ENCODE results near the gene SYNPO2L. TPM values are rescaled to one million over a fixed set of nuclear protein-coding genes. Genes with fewer than 3 reads are reported as not detected.

The SYNPO2L gene
- total and polyA plus RNA-seq, 4 donors: under 0.01 to 0.02 TPM; not detected in 2

DNA sequence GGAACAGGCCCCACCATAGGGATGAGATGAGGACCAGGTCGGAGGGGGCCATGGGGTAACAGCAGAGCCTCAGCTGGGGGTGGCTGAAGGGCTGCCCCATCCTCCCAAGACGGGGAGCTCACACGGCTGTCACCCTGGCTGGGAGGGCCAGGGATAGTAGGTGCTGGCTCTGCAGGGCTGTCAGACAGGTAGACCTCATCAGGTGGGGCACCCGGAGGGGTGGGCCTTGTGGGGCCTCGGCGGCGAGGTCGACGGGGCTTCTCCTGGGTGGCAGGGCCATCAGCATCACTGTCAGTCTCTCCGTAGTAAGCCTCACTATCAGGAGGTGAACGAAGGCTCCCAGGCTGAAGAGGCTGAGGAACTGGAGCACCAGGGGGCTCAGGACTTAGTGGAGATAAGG is 2.6 kb downstream of the SYNPO2L start:
- no peaks in the 10 kb centered on the region for H3K27me3 ChIP-seq (ENCODE audit: control insufficient read depth in 4 of 4, insufficient read depth in 4 of 4, low read length in 3 of 4)
- TF ChIP-seq EGR1 (IDR thresholded peaks at IDR 0.05; ENCODE audit: low read depth in 2 of 2): no peak
- no peak for TF ChIP-seq FOXA1 (IDR thresholded peaks at IDR 0.05)
- TF ChIP-seq RXRA (IDR thresholded peaks at IDR 0.05): no peak
- no peak for TF ChIP-seq YY1 (IDR thresholded peaks at IDR 0.05)
- TF ChIP-seq, protein P1, sequence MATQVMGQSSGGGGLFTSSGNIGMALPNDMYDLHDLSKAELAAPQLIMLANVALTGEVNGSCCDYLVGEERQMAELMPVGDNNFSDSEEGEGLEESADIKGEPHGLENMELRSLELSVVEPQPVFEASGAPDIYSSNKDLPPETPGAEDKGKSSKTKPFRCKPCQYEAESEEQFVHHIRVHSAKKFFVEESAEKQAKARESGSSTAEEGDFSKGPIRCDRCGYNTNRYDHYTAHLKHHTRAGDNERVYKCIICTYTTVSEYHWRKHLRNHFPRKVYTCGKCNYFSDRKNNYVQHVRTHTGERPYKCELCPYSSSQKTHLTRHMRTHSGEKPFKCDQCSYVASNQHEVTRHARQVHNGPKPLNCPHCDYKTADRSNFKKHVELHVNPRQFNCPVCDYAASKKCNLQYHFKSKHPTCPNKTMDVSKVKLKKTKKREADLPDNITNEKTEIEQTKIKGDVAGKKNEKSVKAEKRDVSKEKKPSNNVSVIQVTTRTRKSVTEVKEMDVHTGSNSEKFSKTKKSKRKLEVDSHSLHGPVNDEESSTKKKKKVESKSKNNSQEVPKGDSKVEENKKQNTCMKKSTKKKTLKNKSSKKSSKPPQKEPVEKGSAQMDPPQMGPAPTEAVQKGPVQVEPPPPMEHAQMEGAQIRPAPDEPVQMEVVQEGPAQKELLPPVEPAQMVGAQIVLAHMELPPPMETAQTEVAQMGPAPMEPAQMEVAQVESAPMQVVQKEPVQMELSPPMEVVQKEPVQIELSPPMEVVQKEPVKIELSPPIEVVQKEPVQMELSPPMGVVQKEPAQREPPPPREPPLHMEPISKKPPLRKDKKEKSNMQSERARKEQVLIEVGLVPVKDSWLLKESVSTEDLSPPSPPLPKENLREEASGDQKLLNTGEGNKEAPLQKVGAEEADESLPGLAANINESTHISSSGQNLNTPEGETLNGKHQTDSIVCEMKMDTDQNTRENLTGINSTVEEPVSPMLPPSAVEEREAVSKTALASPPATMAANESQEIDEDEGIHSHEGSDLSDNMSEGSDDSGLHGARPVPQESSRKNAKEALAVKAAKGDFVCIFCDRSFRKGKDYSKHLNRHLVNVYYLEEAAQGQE (IDR thresholded peaks at IDR 0.05): no peak
- no peak for TF ChIP-seq GABPA (IDR thresholded peaks at IDR 0.05 in 1 of 2, conservative IDR thresholded peaks at IDR 0.05 in 1 of 2)
- H3K4me1 ChIP-seq (ENCODE audit: control insufficient read depth in 4 of 4, insufficient read depth in 4 of 4, low read length in 3 of 4): peaks cover 0 to under 1% (median 0%) of the 10 kb centered on the region in 4 donors
- no peak overlapping the region for H3K9ac ChIP-seq (ENCODE audit: low read depth in 1 of 2, low read length in 2 of 2)
- H3K27ac ChIP-seq (ENCODE audit: low read depth in 1 of 2, low read length in 2 of 2): no peak overlapping the region
- no peaks in the 10 kb centered on the region for H3K36me3 ChIP-seq (ENCODE audit: control insufficient read depth in 4 of 4, insufficient read depth in 3 of 4, low read depth in 1 of 4, low read length in 3 of 4)
- no peaks in the 10 kb centered on the region for H3K9me3 ChIP-seq (ENCODE audit: control insufficient read depth in 4 of 4, low read length in 3 of 4)
- WGBS: 85% methylated on average over 11 of the region's 11 CpGs
- H3K4me3 ChIP-seq (ENCODE audit: low read depth in 1 of 3, low read length in 3 of 3): no peak overlapping the region
- DNase-seq (ENCODE audit: low spot score): no peak

DNA sequence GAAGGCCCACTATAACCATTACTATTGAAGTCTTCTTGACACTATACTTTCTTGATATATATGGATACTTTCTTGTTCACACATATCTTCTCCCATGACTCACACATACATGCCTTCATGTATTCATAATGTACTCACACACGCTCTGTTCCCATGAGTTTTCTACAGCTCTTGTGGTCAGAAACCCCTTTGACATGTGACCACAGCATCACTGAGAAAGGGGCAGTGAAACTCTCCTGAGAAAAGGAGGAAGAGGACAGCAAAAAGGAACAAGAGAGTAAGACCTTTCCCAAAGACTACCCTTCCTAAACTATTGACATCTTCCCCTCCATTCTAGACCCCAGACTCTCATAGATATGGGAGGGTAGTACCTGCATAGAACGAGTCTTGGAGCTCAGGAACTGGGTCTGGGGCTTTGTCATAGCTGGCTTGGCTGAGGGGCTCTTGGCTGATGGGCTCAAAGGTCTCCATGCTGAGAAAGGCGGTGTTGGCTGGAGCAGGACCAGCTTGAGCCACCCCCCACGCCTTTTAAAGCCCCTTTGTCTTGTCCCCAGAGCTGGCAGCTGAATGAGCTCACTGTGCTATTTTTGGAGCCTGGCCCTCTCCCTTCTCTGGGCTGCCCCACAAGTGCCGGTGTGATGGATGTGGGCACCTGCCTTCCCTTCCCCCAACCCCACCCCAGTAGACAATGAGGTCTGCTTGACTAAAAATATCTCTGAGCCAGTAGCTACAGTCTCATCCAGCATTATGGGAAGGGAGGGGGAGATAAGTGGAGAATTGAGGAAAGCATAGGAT is 5.1 kb downstream of the SYNPO2L start:
- H3K36me3 ChIP-seq (ENCODE audit: control insufficient read depth in 4 of 4, insufficient read depth in 3 of 4, low read depth in 1 of 4, low read length in 3 of 4): no peaks in the 10 kb centered on the region
- peaks cover 0 to 4% (median 3%) of the 10 kb centered on the region in 4 donors for H3K4me1 ChIP-seq (ENCODE audit: control insufficient read depth in 4 of 4, insufficient read depth in 4 of 4, low read length in 3 of 4)
- DNase-seq (ENCODE audit: low spot score): no peak
- WGBS: 76% methylated on average over 5 of the region's 5 CpGs
- H3K27me3 ChIP-seq (ENCODE audit: control insufficient read depth in 4 of 4, insufficient read depth in 4 of 4, low read length in 3 of 4): no peaks in the 10 kb centered on the region
- TF ChIP-seq, protein P2, sequence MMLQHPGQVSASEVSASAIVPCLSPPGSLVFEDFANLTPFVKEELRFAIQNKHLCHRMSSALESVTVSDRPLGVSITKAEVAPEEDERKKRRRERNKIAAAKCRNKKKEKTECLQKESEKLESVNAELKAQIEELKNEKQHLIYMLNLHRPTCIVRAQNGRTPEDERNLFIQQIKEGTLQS (IDR thresholded peaks at IDR 0.05): no peak
- TF ChIP-seq, protein P3, sequence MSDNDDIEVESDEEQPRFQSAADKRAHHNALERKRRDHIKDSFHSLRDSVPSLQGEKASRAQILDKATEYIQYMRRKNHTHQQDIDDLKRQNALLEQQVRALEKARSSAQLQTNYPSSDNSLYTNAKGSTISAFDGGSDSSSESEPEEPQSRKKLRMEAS (IDR thresholded peaks at IDR 0.05): no peak
- TF ChIP-seq FOXA1 (IDR thresholded peaks at IDR 0.05) (no peak), TAF1 (conservative IDR thresholded peaks at IDR 0.05) (no peak), GABPA (IDR thresholded peaks at IDR 0.05 in 1 of 2, conservative IDR thresholded peaks at IDR 0.05 in 1 of 2) (no peak), RAD21 (IDR thresholded peaks at IDR 0.05) (no peak), SP1 (IDR thresholded peaks at IDR 0.05) (no peak), NR2F2 (IDR thresholded peaks at IDR 0.05) (no peak), FOXA2 (IDR thresholded peaks at IDR 0.05) (no peak), JUND (IDR thresholded peaks at IDR 0.05) (no peak), EGR1 (IDR thresholded peaks at IDR 0.05; ENCODE audit: low read depth in 2 of 2) (no peak), HNF4G (IDR thresholded peaks at IDR 0.05) (no peak), HNF4A (conservative IDR thresholded peaks at IDR 0.05) (no peak), YY1 (IDR thresholded peaks at IDR 0.05) (no peak), RXRA (IDR thresholded peaks at IDR 0.05) (no peak)
- TF ChIP-seq, protein P1 (IDR thresholded peaks at IDR 0.05): no peak
- TF ChIP-seq, protein P4, sequence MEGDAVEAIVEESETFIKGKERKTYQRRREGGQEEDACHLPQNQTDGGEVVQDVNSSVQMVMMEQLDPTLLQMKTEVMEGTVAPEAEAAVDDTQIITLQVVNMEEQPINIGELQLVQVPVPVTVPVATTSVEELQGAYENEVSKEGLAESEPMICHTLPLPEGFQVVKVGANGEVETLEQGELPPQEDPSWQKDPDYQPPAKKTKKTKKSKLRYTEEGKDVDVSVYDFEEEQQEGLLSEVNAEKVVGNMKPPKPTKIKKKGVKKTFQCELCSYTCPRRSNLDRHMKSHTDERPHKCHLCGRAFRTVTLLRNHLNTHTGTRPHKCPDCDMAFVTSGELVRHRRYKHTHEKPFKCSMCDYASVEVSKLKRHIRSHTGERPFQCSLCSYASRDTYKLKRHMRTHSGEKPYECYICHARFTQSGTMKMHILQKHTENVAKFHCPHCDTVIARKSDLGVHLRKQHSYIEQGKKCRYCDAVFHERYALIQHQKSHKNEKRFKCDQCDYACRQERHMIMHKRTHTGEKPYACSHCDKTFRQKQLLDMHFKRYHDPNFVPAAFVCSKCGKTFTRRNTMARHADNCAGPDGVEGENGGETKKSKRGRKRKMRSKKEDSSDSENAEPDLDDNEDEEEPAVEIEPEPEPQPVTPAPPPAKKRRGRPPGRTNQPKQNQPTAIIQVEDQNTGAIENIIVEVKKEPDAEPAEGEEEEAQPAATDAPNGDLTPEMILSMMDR (IDR thresholded peaks at IDR 0.05; ENCODE audit: low read depth, low read length, missing input control): no peak
- TF ChIP-seq, protein P5, sequence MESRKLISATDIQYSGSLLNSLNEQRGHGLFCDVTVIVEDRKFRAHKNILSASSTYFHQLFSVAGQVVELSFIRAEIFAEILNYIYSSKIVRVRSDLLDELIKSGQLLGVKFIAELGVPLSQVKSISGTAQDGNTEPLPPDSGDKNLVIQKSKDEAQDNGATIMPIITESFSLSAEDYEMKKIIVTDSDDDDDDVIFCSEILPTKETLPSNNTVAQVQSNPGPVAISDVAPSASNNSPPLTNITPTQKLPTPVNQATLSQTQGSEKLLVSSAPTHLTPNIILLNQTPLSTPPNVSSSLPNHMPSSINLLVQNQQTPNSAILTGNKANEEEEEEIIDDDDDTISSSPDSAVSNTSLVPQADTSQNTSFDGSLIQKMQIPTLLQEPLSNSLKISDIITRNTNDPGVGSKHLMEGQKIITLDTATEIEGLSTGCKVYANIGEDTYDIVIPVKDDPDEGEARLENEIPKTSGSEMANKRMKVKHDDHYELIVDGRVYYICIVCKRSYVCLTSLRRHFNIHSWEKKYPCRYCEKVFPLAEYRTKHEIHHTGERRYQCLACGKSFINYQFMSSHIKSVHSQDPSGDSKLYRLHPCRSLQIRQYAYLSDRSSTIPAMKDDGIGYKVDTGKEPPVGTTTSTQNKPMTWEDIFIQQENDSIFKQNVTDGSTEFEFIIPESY (IDR thresholded peaks at IDR 0.05): no peak
- H3K9ac ChIP-seq (ENCODE audit: low read depth in 1 of 2, low read length in 2 of 2): no peak overlapping the region
- no peak overlapping the region for H3K4me3 ChIP-seq (ENCODE audit: low read depth in 1 of 3, low read length in 3 of 3)
- H3K27ac ChIP-seq (ENCODE audit: low read depth in 1 of 2, low read length in 2 of 2): no peak overlapping the region
- no peaks in the 10 kb centered on the region for H3K9me3 ChIP-seq (ENCODE audit: control insufficient read depth in 4 of 4, low read length in 3 of 4)

Data from liver (tissue), 9 donors.